Measurements from ENCODE around the gene HYAL3. TPM values are rescaled to one million over a fixed set of nuclear protein-coding genes. Genes with fewer than 3 reads are reported as not detected.

HYAL3 gene
- total RNA-seq, 4 donors from 2014 or later, result 2.4 to 8.8 (median 4.0) TPM

- TF ChIP-seq POLR2A (IDR thresholded peaks at IDR 0.05) (no peak), POLR2AphosphoS5 (IDR thresholded peaks at IDR 0.05) (no peak), CTCF (IDR thresholded peaks at IDR 0.05) (no peak), EP300 (IDR thresholded peaks at IDR 0.05) (no peak)
- H3K4me1 ChIP-seq, result peaks cover 0 to 51% (median 29%) of the 10 kb centered on the region in 3 donors
- no peak for ATAC-seq
- H3K9me3 ChIP-seq, result no peaks in the 10 kb centered on the region
- no peak overlapping the region for H3K4me3 ChIP-seq
- H3K27me3 ChIP-seq, result no peaks in the 10 kb centered on the region
- 86% methylated on average over 5 of the region's 8 CpGs; no CpG with 5 or more reads in 1 of the 2 donors for WGBS, 2 donors (ENCODE audit: low coverage in 1 of 2)
- no peak overlapping the region for H3K27ac ChIP-seq
- peaks cover 0 to 12% of the 10 kb centered on the region in 2 donors for H3K36me3 ChIP-seq
These were observed 3.4 kb downstream of the HYAL3 start for GRCh38 chr3:50295553-50296431.

GRCh38 chr3:50294492-50295403 is 4.5 kb downstream of the HYAL3 start:
- Histone ChIP-seq H3K27me3 (no peaks in the 10 kb centered on the region), H3K4me3 (no peak overlapping the region), H3K36me3 (peaks cover 0 to 21% of the 10 kb centered on the region in 2 donors), H3K4me1 (peaks cover 0 to 49% (median 21%) of the 10 kb centered on the region in 3 donors), H3K9me3 (no peaks in the 10 kb centered on the region), H3K27ac (no peak overlapping the region)
- TF ChIP-seq POLR2A (IDR thresholded peaks at IDR 0.05) (no peak), EP300 (IDR thresholded peaks at IDR 0.05) (no peak), POLR2AphosphoS5 (IDR thresholded peaks at IDR 0.05) (no peak), CTCF (IDR thresholded peaks at IDR 0.05) (no peak)
- WGBS, 2 donors (ENCODE audit: low coverage in 1 of 2), result no CpG with 5 or more reads among the region's 22 CpGs
- no peak for ATAC-seq

- TF ChIP-seq EP300 (IDR thresholded peaks at IDR 0.05) (no peak), POLR2AphosphoS5 (IDR thresholded peaks at IDR 0.05) (no peak), POLR2A (IDR thresholded peaks at IDR 0.05) (no peak), CTCF (IDR thresholded peaks at IDR 0.05) (no peak)
- Histone ChIP-seq H3K27me3 (no peaks in the 10 kb centered on the region), H3K4me3 (no peak overlapping the region), H3K27ac (no peak overlapping the region), H3K36me3 (peaks cover 0 to 28% of the 10 kb centered on the region in 2 donors), H3K9me3 (no peaks in the 10 kb centered on the region), H3K4me1 (peaks cover 0 to 47% (median 21%) of the 10 kb centered on the region in 3 donors)
- ATAC-seq, result no peak
- 85% methylated on average over 2 of the region's 4 CpGs; no CpG with 5 or more reads in 1 of the 2 donors for WGBS, 2 donors (ENCODE audit: low coverage in 1 of 2)
These were observed 5.1 kb downstream of the HYAL3 start for GRCh38 chr3:50294089-50294488.

GRCh38 chr3:50293079-50293801 is 6.0 kb downstream of the HYAL3 start:
- WGBS, 2 donors (ENCODE audit: low coverage in 1 of 2), result 100% methylated on average over 1 of the region's 12 CpGs; no CpG with 5 or more reads in 1 of the 2 donors
- peak overlapping the region; percentile 69 to 93 (median 90) for H3K27ac ChIP-seq
- H3K36me3 ChIP-seq, result peaks cover 0 to 36% of the 10 kb centered on the region in 2 donors
- ATAC-seq, result no peak
- H3K4me1 ChIP-seq, result peaks cover 0 to 40% (median 16%) of the 10 kb centered on the region in 3 donors
- no peaks in the 10 kb centered on the region for H3K9me3 ChIP-seq
- TF ChIP-seq EP300 (IDR thresholded peaks at IDR 0.05) (no peak), POLR2A (IDR thresholded peaks at IDR 0.05) (no peak), CTCF (IDR thresholded peaks at IDR 0.05) (no peak), POLR2AphosphoS5 (IDR thresholded peaks at IDR 0.05) (no peak)
- no peaks in the 10 kb centered on the region for H3K27me3 ChIP-seq
- H3K4me3 ChIP-seq, result peak overlapping the region in 1 of 2 donors; percentile 100

All from gastroesophageal sphincter (tissue), 4 donors.